ENCODE results near the gene PLEKHJ1.

PLEKHJ1 gene

GRCh38 chr19:2249880-2250765, 14.0 kb upstream of the PLEKHJ1 start:
- no peak for DNase-seq (ENCODE audit: low read depth in 2 of 3, low spot score in 2 of 3)

- no peak for DNase-seq (ENCODE audit: low read depth in 2 of 3, low spot score in 2 of 3)
Observed at GRCh38 chr19:2249010-2249866, 13.1 kb upstream of the PLEKHJ1 start, which contains the start of gene AMH. Gene AMH (plus strand): TSS chr19:2249323. CDS start chr19:2249333, 10 bp downstream.

GRCh38 chr19:2248136-2249009, 12.2 kb upstream of the PLEKHJ1 start:
- DNase-seq (ENCODE audit: low read depth in 2 of 3, low spot score in 2 of 3) = no peak

GRCh38 chr19:2247433-2248101, 11.4 kb upstream of the PLEKHJ1 start:
- no peak for DNase-seq (ENCODE audit: low read depth in 2 of 3, low spot score in 2 of 3)

- no peak for DNase-seq (ENCODE audit: low read depth in 2 of 3, low spot score in 2 of 3)
Observed at GRCh38 chr19:2246801-2247361, 10.8 kb upstream of the PLEKHJ1 start.

- DNase-seq (ENCODE audit: low read depth in 2 of 3, low spot score in 2 of 3) = no peak
Observed at GRCh38 chr19:2246014-2246620, 10.0 kb upstream of the PLEKHJ1 start.

GRCh38 chr19:2245273-2245672, 9.1 kb upstream of the PLEKHJ1 start:
- no peak for DNase-seq (ENCODE audit: low read depth in 2 of 3, low spot score in 2 of 3)

GRCh38 chr19:2244486-2244885, 8.4 kb upstream of the PLEKHJ1 start:
- no peak for DNase-seq (ENCODE audit: low read depth in 2 of 3, low spot score in 2 of 3)

- DNase-seq (ENCODE audit: low read depth in 2 of 3, low spot score in 2 of 3) = no peak
Observed at GRCh38 chr19:2244125-2244411, 7.9 kb upstream of the PLEKHJ1 start.

- DNase-seq (ENCODE audit: low read depth in 2 of 3, low spot score in 2 of 3) = no peak
Observed at GRCh38 chr19:2243274-2244124, 7.4 kb upstream of the PLEKHJ1 start.

- DNase-seq (ENCODE audit: low read depth in 2 of 3, low spot score in 2 of 3) = no peak
Observed at GRCh38 chr19:2242816-2243215, 6.7 kb upstream of the PLEKHJ1 start.

- no peak for DNase-seq (ENCODE audit: low read depth in 2 of 3, low spot score in 2 of 3)
Observed at GRCh38 chr19:2242092-2242537, 6.0 kb upstream of the PLEKHJ1 start.

- DNase-seq (ENCODE audit: low read depth in 2 of 3, low spot score in 2 of 3) = no peak
Observed at GRCh38 chr19:2240881-2241760, 5.0 kb upstream of the PLEKHJ1 start.

GRCh38 chr19:2239771-2240770, 3.9 kb upstream of the PLEKHJ1 start:
- no peak for DNase-seq (ENCODE audit: low read depth in 2 of 3, low spot score in 2 of 3)

GRCh38 chr19:2239173-2239572, 3.0 kb upstream of the PLEKHJ1 start:
- DNase-seq (ENCODE audit: low read depth in 2 of 3, low spot score in 2 of 3) = no peak

GRCh38 chr19:2237869-2238153, 1.7 kb upstream of the PLEKHJ1 start:
- no peak for DNase-seq (ENCODE audit: low read depth in 2 of 3, low spot score in 2 of 3)

Measured in activated CD8-positive, alpha-beta memory T cell treated with anti-CD3 and anti-CD28 coated beads for 48 hours (primary cell).